ENCODE data around the gene COL18A1. TPM values are rescaled to one million over a fixed set of nuclear protein-coding genes. Genes with fewer than 3 reads are reported as not detected.
A peak's percentile ranks its signal among the peaks of the same experiment; 100 is the strongest.

COL18A1 gene
- total and polyA plus RNA-seq, 9 of the 15 experiments (the other 6 are each of a cell fraction or from before 2014, with no cell fraction given): 0.14 to 16.4 (median 2.0) TPM

DNA sequence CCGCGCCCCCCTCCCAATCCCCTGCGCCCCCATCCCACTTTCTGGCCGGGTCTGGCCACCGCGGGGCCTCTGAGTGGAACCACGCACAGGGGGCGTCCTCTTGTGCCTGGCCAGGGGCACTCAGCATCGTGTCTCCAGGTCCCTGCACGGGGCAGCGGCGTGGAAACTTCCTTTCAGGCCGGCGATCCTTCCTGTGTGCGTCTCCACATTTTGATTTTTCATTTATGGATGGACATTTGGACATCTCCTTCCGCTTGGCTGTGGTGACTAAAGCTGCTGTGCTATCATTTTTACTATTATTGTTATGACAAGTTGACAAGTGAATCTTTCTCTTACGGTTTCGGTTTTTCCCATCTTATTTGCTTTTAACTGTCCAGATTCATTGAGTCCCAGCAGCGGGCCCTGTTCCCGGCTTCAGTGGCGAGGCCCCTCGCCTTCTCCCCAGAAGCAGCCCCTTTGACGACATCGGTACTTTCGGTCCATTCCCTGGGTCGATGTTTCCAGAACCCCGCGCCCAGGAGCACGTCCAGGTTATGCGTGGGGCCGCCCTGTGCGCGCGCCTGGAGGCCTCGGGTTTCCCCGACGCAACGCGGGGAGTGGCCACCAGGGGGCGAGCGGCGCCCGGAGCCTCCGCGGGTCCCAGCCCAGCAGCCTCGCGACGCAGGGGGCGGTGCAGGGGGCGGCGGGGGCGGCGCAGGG is 149.7 kb downstream of the COL18A1 start (continued):
- TF ChIP-seq NFYB (IDR thresholded peaks at IDR 0.05; ENCODE audit: extremely low read depth, insufficient read length): no peak
- TF ChIP-seq, protein P1, sequence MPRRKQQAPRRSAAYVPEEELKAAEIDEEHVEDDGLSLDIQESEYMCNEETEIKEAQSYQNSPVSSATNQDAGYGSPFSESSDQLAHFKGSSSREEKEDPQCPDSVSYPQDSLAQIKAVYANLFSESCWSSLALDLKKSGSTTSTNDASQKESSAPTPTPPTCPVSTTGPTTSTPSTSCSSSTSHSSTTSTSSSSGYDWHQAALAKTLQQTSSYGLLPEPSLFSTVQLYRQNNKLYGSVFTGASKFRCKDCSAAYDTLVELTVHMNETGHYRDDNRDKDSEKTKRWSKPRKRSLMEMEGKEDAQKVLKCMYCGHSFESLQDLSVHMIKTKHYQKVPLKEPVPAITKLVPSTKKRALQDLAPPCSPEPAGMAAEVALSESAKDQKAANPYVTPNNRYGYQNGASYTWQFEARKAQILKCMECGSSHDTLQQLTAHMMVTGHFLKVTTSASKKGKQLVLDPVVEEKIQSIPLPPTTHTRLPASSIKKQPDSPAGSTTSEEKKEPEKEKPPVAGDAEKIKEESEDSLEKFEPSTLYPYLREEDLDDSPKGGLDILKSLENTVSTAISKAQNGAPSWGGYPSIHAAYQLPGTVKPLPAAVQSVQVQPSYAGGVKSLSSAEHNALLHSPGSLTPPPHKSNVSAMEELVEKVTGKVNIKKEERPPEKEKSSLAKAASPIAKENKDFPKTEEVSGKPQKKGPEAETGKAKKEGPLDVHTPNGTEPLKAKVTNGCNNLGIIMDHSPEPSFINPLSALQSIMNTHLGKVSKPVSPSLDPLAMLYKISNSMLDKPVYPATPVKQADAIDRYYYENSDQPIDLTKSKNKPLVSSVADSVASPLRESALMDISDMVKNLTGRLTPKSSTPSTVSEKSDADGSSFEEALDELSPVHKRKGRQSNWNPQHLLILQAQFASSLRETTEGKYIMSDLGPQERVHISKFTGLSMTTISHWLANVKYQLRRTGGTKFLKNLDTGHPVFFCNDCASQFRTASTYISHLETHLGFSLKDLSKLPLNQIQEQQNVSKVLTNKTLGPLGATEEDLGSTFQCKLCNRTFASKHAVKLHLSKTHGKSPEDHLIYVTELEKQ (CRISPR knock-in tag; IDR thresholded peaks at IDR 0.05): no peak
- TF ChIP-seq MYC (IDR thresholded peaks at IDR 0.05; ENCODE audit: low read depth, low read length): no peak; the same call in 1 of the 2 replicates
- no peak for TF ChIP-seq MYC (CRISPR knock-in tag; IDR thresholded peaks at IDR 0.05; ENCODE audit: borderline replicate concordance, low read depth)
- TF ChIP-seq MAFF (IDR thresholded peaks at IDR 0.05; ENCODE audit: low read length): no peak
- no peak for TF ChIP-seq SAP30 (IDR thresholded peaks at IDR 0.05; ENCODE audit: borderline replicate concordance, insufficient read depth, low read depth, low read length, poor library complexity, severe bottlenecking)
- no peak for TF ChIP-seq SRSF3 (IDR thresholded peaks at IDR 0.05; ENCODE audit: insufficient read depth, low read length)
- TF ChIP-seq, protein P2, sequence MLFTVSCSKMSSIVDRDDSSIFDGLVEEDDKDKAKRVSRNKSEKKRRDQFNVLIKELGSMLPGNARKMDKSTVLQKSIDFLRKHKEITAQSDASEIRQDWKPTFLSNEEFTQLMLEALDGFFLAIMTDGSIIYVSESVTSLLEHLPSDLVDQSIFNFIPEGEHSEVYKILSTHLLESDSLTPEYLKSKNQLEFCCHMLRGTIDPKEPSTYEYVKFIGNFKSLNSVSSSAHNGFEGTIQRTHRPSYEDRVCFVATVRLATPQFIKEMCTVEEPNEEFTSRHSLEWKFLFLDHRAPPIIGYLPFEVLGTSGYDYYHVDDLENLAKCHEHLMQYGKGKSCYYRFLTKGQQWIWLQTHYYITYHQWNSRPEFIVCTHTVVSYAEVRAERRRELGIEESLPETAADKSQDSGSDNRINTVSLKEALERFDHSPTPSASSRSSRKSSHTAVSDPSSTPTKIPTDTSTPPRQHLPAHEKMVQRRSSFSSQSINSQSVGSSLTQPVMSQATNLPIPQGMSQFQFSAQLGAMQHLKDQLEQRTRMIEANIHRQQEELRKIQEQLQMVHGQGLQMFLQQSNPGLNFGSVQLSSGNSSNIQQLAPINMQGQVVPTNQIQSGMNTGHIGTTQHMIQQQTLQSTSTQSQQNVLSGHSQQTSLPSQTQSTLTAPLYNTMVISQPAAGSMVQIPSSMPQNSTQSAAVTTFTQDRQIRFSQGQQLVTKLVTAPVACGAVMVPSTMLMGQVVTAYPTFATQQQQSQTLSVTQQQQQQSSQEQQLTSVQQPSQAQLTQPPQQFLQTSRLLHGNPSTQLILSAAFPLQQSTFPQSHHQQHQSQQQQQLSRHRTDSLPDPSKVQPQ (CRISPR knock-in tag; IDR thresholded peaks at IDR 0.05; ENCODE audit: borderline replicate concordance): no peak
- peak; percentile 44 for TF ChIP-seq SMAD1 (IDR thresholded peaks at IDR 0.05; ENCODE audit: low read depth, low read length, partially characterized antibody)
- TF ChIP-seq ZNF695 (CRISPR knock-in tag; IDR thresholded peaks at IDR 0.05): no peak
- TF ChIP-seq PHTF2 (CRISPR knock-in tag; IDR thresholded peaks at IDR 0.05): no peak
